HG03045 (cell line): ENCODE results near the gene TMC7.
"Not testable (repeated sequence)": the region's sequence is repeated elsewhere in the genome, so short reads cannot be mapped to it uniquely, and the experiment has no call there.

Experiments
- ATAC-seq: cut with Tn5 transposase; IDR thresholded peaks from one replicate; pipeline ENCODE4 v1.9.1; 2021; ENCODE audit warnings: mild to moderate bottlenecking, moderate library complexity; ENCODE audit not compliant: unreplicated experiment

The TMC7 gene

DNA sequence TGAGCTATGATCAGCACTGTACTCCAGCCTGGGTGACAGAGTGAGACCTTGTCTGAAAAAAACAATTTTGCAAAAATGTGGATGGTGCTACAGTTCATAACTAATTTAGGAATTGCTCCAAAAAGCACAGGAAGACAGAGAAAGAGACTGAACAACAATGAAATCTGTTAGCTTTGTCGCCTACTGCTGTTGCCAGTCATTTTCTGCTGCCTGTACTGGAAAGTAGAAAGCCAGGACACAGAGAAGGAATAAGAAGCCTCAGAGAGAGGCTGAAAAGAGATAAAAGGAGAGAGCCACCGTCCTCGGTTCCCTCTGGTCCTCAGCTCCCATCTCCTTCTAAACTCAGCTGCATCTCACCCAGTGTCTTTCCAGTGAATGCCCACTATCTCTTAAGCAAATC is 8.6 kb upstream of the TMC7 start:
- no peak for ATAC-seq

- ATAC-seq: no peak
Measured at GRCh38 chr16:18979936-18980335, 3.8 kb upstream of the TMC7 start.

- ATAC-seq: no peak
Measured at GRCh38 chr16:18984435-18985005, 786 bp downstream of the TMC7 start.

- not testable (repeated sequence) for ATAC-seq
Measured at GRCh38 chr16:18985256-18985655, 1.5 kb downstream of the TMC7 start.

- not testable (repeated sequence) for ATAC-seq
Measured at GRCh38 chr16:18991731-18992130, 8.0 kb downstream of the TMC7 start.

DNA sequence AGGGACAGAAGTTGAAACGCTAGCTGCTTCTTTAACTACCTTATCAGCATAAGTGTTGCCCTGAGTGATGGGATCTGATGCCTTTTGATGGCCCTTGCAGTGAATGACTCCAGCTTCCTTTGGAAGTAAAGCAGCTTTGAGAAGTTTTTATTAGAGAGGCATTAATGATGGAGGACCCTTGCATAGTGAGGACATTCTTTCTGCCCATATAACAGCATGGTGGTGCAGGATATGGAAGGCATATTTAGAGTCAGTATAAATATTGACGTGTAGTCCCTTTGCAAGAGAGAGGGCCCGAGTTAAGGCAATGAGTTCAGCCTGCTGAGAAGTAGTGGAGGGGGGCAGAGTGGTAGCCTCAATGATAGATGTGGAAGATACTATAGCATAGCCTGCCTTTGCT is 9.8 kb downstream of the TMC7 start:
- ATAC-seq: not testable (repeated sequence)

DNA sequence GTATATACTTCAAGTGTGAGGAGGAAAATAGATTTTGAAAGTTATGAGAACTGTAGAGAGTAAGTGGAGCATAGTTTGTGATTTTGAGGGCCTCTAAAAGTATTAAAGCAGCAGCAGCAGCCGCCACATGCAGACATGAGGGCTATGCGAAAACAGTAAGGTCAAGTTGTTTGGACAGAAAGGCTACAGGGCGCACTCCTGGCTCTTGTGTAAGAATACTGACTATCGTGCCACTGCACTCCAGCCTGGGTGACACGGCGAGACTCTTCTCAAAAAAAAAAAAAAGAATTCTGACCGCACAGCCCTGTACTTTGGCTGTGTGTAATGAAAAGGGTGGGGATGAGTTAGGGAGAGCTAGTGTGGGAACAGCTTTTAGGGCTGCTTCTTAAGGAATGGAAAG is 10.4 kb downstream of the TMC7 start:
- not testable (repeated sequence) for ATAC-seq

- not testable (repeated sequence) for ATAC-seq
Measured at GRCh38 chr16:18995406-18995805, 11.7 kb downstream of the TMC7 start.

GRCh38 chr16:18996536-18996935 is 12.8 kb downstream of the TMC7 start:
- not testable (repeated sequence) for ATAC-seq

DNA sequence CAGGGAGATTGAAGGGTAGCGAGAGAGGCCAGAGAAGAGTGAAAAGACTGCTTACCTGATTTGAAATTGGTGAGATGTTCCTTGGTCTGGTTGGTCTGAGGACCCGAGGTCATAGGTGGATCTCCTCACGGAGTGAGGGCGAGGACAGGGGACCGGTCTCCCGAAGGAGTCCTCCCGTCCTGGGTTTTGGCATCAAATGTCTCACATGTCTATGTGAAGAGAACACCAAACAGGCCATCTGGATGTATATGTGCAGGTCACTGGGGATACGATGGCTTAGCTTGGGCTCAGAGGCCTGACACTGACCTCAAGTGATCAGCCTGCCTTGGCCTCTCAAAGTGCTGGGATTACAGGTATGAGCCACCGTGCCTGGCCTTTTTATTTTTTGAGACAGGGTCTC is 13.3 kb downstream of the TMC7 start:
- not testable (repeated sequence) for ATAC-seq

- ATAC-seq: no peak
Measured at GRCh38 chr16:18999045-18999393, 15.3 kb downstream of the TMC7 start.

DNA sequence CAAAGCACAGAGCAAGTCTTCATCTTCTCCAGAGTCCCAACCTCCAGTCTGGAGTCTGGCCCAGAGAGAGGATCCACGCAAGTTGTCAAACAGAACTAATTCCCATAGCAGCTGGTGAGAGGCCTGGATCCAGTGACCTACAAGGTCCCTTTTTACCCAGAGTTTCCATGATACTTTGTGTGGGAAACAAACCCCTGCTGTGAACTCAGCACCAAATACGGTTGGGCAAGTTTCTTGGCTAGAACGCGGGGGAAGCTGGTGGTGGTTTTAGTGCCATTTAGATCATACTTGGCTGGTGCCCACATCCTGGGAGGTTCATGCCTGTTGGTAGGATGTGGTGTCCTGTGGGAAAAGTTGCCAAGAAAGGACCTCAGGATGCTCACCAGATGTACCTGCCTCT is 18.1 kb downstream of the TMC7 start:
- ATAC-seq: no peak

DNA sequence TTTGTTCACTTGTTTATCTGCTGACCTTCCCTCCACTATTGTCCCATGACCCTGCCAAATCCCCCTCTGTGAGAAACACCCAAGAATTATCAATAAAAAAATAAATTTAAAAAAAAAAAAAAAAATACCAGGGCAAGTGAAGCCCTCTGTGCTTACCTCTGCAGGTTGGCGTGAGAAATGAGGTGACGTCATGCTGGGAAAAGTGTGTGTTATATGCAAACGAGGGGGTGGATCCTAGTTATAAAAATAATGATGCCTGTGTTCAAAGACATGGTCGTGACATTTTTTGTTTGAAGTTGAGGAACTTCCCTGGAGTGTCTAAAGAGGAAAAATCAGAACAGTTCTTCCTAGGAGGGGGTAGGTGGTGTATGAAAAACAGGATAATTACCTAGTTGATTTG is 20.2 kb downstream of the TMC7 start:
- ATAC-seq: no peak

DNA sequence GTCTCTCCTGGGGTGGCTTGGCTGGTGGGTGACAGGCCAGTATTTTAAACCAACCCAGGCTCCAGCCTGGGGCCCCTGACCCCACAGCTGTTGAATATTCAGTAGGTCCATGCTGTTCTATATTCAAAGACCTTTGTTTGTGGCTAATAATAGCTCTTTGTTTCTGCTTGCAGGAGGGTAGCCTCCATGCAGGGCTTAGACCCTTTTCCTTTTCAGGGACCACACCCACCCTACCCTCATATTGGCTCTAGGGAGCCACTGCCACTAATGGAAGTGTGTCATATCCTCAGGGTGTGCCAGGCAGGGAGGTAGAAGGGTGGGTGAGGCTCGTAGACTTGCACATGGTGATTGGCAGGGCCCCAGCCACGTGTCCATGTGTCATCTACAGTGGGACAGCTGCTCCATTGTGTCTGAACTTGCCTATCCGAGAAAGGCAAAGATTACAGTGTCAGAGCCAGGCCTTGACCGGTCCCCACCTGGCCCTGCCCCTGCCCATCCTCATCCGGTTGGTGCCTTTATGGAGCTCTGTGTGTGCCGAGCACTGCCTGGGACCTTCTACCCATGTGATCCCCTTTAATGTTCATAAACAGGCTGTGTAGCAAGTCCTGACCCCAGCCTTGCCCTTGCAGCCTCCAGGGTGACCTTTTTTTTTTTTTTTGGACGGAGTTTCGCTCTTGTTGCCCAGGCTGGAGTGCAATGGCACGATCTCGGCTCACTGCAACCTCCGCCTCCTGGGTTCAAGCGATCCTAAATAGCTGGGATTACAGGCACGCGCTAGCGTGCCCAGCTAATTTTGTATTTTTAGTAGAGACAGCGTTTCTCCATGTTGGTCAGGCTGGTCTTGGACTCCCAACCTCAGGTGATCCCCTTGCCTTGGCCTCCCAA is 22.1 kb downstream of the TMC7 start:
- ATAC-seq: no peak

- ATAC-seq: no peak
Measured at GRCh38 chr16:19006446-19007315, 22.9 kb downstream of the TMC7 start.

GRCh38 chr16:19008245-19009169 is 24.8 kb downstream of the TMC7 start:
- no peak for ATAC-seq

DNA sequence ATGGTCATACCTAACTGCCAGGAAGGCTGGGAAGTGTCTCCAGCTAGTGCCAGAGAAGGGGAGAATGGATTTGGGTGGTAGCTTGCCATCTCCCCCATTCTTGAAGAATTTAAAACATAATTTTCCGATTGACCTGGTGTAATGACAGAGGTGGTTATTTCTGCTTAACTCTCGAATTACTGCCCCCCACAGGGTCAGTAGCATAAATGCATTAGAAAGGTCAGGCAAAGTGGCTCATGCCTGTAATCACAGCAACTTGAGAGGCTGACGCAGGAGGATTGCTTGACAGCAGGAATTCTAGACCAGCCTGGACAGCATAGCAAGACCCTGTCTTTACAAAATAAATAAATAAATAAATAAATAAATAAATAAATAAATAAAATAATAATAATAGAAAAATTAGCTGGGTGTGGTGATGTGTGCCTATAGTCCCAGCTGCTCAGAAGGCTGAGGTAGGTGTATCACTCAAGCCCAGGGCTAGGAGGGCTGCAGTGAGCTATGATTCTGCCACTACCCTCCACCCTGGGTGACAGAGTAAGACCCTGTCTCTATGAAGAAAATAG is 27.5 kb downstream of the TMC7 start:
- ATAC-seq: no peak

DNA sequence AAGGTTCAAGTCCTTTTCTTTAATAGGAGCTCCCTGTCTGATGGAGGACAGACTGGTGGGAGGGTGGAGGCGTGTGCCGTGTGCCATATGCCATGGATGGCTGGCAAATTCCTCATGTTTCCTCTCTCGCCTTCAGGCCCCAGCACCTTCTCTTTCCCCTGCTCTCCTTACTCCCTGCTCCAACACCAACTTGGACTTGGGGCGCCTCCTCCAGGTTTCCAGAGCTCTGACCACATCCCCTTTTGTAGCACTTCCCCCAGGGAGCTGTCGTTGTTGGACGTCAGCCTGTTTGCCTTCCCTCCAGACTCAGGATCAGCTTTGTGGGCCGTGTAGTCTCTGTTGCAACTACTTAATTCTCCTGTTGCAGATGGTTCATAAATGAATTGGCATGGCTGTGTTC is 30.7 kb downstream of the TMC7 start:
- no peak for ATAC-seq

- ATAC-seq: no peak
Measured at GRCh38 chr16:19017179-19017578, 33.4 kb downstream of the TMC7 start.

- no peak for ATAC-seq
Measured at GRCh38 chr16:19020689-19021088, 37.0 kb downstream of the TMC7 start.
